Osteoblast (primary cell): ENCODE measurements around the gene CD300E. TPM values are rescaled to one million over a fixed set of nuclear protein-coding genes. Genes with fewer than 3 reads are reported as not detected.

Experiments used
- DNase-seq: peaks from one replicate; pipeline ENCODE4 v3.0.0; 2011; ENCODE audit warnings: low spot score, mixed read lengths; ENCODE audit not compliant: insufficient read length; ENCODE audit errors: missing footprints
- H2AFZ ChIP-seq: 2 replicates; pipeline ENCODE4 v1.6.0; 2011; ENCODE audit warnings: mild to moderate bottlenecking, low read length
- H3K27ac ChIP-seq: 2 replicates; pipeline ENCODE4 v1.5.1; 2011; ENCODE audit warnings: mild to moderate bottlenecking, low read depth, low read length, moderate library complexity
- H3K27me3 ChIP-seq: 2 replicates; pipeline ENCODE4 v1.6.0; 2012; ENCODE audit warnings: mild to moderate bottlenecking, control low read depth, inconsistent platforms, low read length, moderate library complexity; ENCODE audit not compliant: insufficient read depth
- H3K36me3 ChIP-seq: 2 replicates; pipeline ENCODE4 v1.5.1; 2011; ENCODE audit warnings: mild to moderate bottlenecking, low read length, control low read depth, moderate library complexity; ENCODE audit not compliant: insufficient read depth
- H3K4me1 ChIP-seq: 2 replicates; pipeline ENCODE4 v1.5.1; 2011; ENCODE audit warnings: mild to moderate bottlenecking, low read length, control low read depth, moderate library complexity; ENCODE audit not compliant: insufficient read depth
- H3K4me2 ChIP-seq: 2 replicates; pipeline ENCODE4 v1.6.0; 2011; ENCODE audit warnings: mild to moderate bottlenecking, low read length; ENCODE audit not compliant: insufficient read depth
- H3K4me3 ChIP-seq: fragments of 200-600 bp; sonication (generic); 3 replicates; pipeline ENCODE4 v1.5.1; 2012; ENCODE audit warnings: mild to moderate bottlenecking, low read length, inconsistent platforms; ENCODE audit not compliant: insufficient read depth
- H3K79me2 ChIP-seq: 2 replicates; pipeline ENCODE4 v1.6.0; 2012; ENCODE audit warnings: mild to moderate bottlenecking, low read length, control low read depth, inconsistent platforms; ENCODE audit not compliant: insufficient read depth
- H3K9me3 ChIP-seq: 2 replicates; pipeline ENCODE4 v1.5.1; 2011; ENCODE audit warnings: low read depth, low read length, control low read depth
- H4K20me1 ChIP-seq: 2 replicates; pipeline ENCODE4 v1.6.0; 2012; ENCODE audit warnings: mild to moderate bottlenecking, low read length, control low read depth; ENCODE audit not compliant: insufficient read depth
- total RNA-seq: library from RNA; depleted of rRNA; stranded (reverse); fragments of >200 nt; gene quantifications from 2 replicates; pipeline ENCODE4 v1.2.3, GENCODE V29; 2012
- TF ChIP-seq, protein P1 (sequence below): IDR thresholded peaks from 2 replicates; pipeline ENCODE4 v1.5.1; 2011; ENCODE audit warnings: mild to moderate bottlenecking, low read depth, low read length, moderate library complexity; ENCODE audit errors: extremely low read depth

Gene CD300E
- total RNA-seq, 1 donor = under 0.01 TPM

DNA sequence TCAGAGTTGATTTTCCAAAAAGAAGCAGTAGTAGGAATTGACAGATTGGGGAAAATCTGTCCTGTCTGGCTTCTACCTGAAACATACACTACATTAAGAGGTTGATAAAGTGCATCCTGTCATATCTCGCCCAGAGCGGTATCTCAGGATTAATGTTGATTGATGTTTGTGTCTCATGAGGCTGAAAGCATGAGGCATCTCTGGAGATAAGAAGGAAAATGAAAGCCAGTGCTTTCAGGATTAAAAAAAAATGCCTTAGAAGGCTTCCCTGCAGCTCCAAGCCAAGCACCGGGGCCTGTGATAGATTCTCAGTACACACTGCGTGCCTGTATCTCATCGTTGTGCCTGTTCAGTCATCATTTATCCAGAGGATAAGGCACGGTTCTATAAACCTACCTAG lies 26.4 kb upstream of the CD300E start:
- Histone ChIP-seq H4K20me1 (no peaks in the 10 kb centered on the region), H3K9me3 (no peaks in the 10 kb centered on the region), H3K27ac (no peak overlapping the region), H3K4me1 (no peaks in the 10 kb centered on the region), H3K4me3 (no peak overlapping the region), H2AFZ (no peak overlapping the region), H3K27me3 (peaks cover 10% of the 10 kb centered on the region), H3K4me2 (no peak overlapping the region), H3K79me2 (no peaks in the 10 kb centered on the region), H3K36me3 (no peaks in the 10 kb centered on the region)
- no peak for DNase-seq
- TF ChIP-seq, protein P1, sequence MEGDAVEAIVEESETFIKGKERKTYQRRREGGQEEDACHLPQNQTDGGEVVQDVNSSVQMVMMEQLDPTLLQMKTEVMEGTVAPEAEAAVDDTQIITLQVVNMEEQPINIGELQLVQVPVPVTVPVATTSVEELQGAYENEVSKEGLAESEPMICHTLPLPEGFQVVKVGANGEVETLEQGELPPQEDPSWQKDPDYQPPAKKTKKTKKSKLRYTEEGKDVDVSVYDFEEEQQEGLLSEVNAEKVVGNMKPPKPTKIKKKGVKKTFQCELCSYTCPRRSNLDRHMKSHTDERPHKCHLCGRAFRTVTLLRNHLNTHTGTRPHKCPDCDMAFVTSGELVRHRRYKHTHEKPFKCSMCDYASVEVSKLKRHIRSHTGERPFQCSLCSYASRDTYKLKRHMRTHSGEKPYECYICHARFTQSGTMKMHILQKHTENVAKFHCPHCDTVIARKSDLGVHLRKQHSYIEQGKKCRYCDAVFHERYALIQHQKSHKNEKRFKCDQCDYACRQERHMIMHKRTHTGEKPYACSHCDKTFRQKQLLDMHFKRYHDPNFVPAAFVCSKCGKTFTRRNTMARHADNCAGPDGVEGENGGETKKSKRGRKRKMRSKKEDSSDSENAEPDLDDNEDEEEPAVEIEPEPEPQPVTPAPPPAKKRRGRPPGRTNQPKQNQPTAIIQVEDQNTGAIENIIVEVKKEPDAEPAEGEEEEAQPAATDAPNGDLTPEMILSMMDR = no peak

DNA sequence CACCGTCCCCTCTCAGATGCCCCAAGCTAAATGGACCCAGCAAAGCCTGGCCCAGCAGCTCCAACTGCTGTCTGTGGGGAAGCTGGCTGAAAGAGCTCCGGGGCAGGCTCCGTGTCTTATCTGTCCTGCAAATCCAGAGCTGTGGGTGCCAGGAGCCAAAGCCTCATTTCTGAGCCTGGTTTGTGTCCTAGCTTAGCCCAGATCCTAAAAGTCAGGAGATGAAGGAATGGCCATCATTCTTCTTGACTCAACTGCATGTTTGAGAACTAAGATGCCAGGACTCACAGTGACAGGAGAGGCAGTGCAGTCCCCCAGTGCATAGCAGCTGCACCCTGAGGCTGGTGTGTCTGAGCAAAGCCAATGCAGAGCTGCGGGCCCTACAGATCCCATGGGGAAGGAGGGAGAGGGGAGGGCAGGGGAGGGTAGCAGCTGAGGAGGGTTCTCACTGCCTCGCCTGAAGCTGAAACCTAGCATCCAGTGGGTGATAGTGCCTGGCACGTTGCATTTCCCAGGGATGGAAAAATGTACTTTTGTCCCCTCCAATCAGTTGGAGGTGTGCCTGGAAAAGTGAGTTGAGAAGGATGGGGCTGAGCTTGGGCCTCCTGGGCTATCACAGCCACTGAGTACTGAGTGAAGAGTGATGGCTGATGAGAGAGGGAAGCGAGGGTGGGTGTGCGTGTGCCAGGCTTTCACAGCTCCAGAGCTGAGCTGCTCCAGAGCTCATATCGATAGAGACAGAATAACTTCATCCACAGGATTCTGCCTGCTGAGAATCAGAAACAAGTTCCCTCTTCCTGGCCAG lies 24.5 kb upstream of the CD300E start:
- no peaks in the 10 kb centered on the region for H3K79me2 ChIP-seq
- no peak for DNase-seq
- no peak overlapping the region for H3K27ac ChIP-seq
- H4K20me1 ChIP-seq = no peaks in the 10 kb centered on the region
- peaks cover 14% of the 10 kb centered on the region for H3K27me3 ChIP-seq
- H3K36me3 ChIP-seq = no peaks in the 10 kb centered on the region
- no peak overlapping the region for H3K4me2 ChIP-seq
- no peaks in the 10 kb centered on the region for H3K9me3 ChIP-seq
- no peak overlapping the region for H3K4me3 ChIP-seq
- H3K4me1 ChIP-seq = no peaks in the 10 kb centered on the region
- TF ChIP-seq, protein P1 = no peak
- H2AFZ ChIP-seq = no peak overlapping the region

DNA sequence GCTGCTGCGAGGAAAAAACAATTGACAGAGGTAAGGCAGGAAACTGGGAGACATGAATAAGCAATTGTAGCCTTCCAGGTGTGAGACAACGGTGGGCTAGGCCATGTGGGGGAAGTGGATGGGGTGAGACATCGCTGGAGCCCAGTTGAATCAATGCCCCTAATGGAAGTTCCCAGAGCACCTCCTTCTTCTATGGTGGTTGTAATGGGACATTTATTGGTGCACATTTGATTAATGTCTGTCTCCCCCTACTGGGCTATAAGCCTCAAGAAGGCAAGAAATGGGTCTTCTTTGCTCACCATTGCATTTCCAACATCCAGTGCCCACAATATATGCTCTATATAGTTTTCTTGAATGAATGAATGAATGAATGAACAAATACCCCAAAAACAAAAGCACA lies 22.7 kb upstream of the CD300E start:
- Histone ChIP-seq H3K4me1 (no peaks in the 10 kb centered on the region), H3K4me2 (no peak overlapping the region), H3K27me3 (peaks cover 14% of the 10 kb centered on the region), H3K9me3 (no peaks in the 10 kb centered on the region), H3K36me3 (no peaks in the 10 kb centered on the region), H2AFZ (no peak overlapping the region), H3K27ac (no peak overlapping the region), H3K79me2 (no peaks in the 10 kb centered on the region), H3K4me3 (no peak overlapping the region), H4K20me1 (no peaks in the 10 kb centered on the region)
- TF ChIP-seq, protein P1 = peak; percentile 49
- no peak for DNase-seq

DNA sequence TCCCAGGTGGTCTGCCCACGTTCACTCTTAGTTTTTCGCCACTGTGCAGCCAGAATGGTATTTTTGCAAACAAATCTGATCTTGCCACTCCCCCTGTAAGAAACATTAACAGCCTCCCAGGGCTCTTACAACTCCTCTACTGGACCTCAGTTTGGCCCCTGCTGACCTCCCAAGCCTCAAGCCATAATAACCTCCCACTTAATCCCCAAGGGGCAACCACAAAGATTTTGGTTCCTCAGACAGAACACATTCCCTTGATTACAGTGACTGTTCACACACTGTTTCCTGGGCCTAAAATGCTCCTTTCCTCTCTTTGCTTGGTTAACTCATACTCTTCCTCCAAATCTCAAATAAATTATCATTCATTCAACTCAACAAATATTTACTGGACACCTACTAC lies 21.5 kb upstream of the CD300E start:
- Histone ChIP-seq H2AFZ (no peak overlapping the region), H3K9me3 (no peaks in the 10 kb centered on the region), H4K20me1 (no peaks in the 10 kb centered on the region), H3K27ac (no peak overlapping the region), H3K27me3 (peaks cover 6% of the 10 kb centered on the region), H3K4me1 (no peaks in the 10 kb centered on the region), H3K4me3 (no peak overlapping the region), H3K4me2 (no peak overlapping the region), H3K36me3 (no peaks in the 10 kb centered on the region), H3K79me2 (no peaks in the 10 kb centered on the region)
- no peak for DNase-seq
- TF ChIP-seq, protein P1 = no peak
